A673 (cell line): ENCODE measurements around the gene JCHAIN. TPM values are rescaled to one million over a fixed set of nuclear protein-coding genes. Genes with fewer than 3 reads are reported as not detected.

Experiments
- BruUV-seq: library from RNA; stranded (reverse); fragments of 400-500 nt; replicated peaks from 2 replicates; lab custom pipeline; 2021; lab: Mats Ljungman, UMichigan
- CTCF ChIA-PET: fragments of 300-600 bp; sonication (Branson Sonifier 250); formaldehyde crosslinking; loops from one replicate; lab custom pipeline; 2022; ENCODE audit warnings: antibody characterized with exemption; lab: Charles Lee
- POLR2A ChIA-PET: fragments of 300-600 bp; sonication (Branson Sonifier 250); formaldehyde crosslinking; loops from one replicate; lab custom pipeline; 2022; ENCODE audit warnings: antibody characterized with exemption; ENCODE audit not compliant: low non-redundant PET; lab: Charles Lee
- DNase-seq: peaks from one replicate; pipeline ENCODE4 v3.0.0-alpha.2; 2015; ENCODE audit warnings: low spot score
- H3K27ac ChIP-seq: fragments of 200-600 bp; sonication (generic); 2 replicates; pipeline ENCODE4 v1.5.1; 2016; ENCODE audit warnings: mixed run types, low read depth, mild to moderate bottlenecking, mixed read lengths, antibody characterized with exemption, low read length; ENCODE audit not compliant: poor library complexity, severe bottlenecking
- H3K27me3 ChIP-seq: fragments of 200-600 bp; sonication (generic); replicated peaks from 2 replicates; pipeline ENCODE4 v1.6.1; 2017; ENCODE audit warnings: mixed run types, low read depth, mild to moderate bottlenecking, mixed read lengths, antibody characterized with exemption, low read length; ENCODE audit not compliant: insufficient read depth, poor library complexity
- H3K36me3 ChIP-seq: fragments of 200-600 bp; sonication (generic); 2 replicates; pipeline ENCODE4 v1.6.1; 2016; ENCODE audit warnings: mixed run types, mild to moderate bottlenecking, mixed read lengths, antibody characterized with exemption, low read length; ENCODE audit not compliant: insufficient read depth, poor library complexity, severe bottlenecking
- H3K4me1 ChIP-seq: fragments of 200-600 bp; sonication (generic); 2 replicates; pipeline ENCODE4 v1.6.1; 2017; ENCODE audit warnings: mixed run types, mild to moderate bottlenecking, mixed read lengths, antibody characterized with exemption, low read length; ENCODE audit not compliant: insufficient read depth, poor library complexity, severe bottlenecking
- H3K4me3 ChIP-seq: fragments of 200-600 bp; sonication (generic); 2 replicates; pipeline ENCODE4 v1.5.1; 2016; ENCODE audit warnings: low read depth, mixed run types, mild to moderate bottlenecking, mixed read lengths, low read length; ENCODE audit not compliant: poor library complexity, severe bottlenecking
- H3K9me3 ChIP-seq: fragments of 200-600 bp; sonication (generic); 2 replicates; pipeline ENCODE4 v1.6.1; 2016; ENCODE audit warnings: mixed run types, low read depth, mild to moderate bottlenecking, mixed read lengths, antibody characterized with exemption, low read length; ENCODE audit not compliant: poor library complexity, severe bottlenecking
- CTCF ChIP-seq: fragments of 300-800, 200-600 bp; sonication (generic); conservative IDR thresholded peaks from 2 replicates; pipeline ENCODE4 v1.5.1; 2017; ENCODE audit warnings: low read depth, mild to moderate bottlenecking, antibody characterized with exemption, low read length, moderate library complexity, mixed read lengths
- EZH2 ChIP-seq: fragments of 200-600 bp; sonication (generic); IDR thresholded peaks from 2 replicates; pipeline ENCODE4 v1.6.1; 2017; ENCODE audit warnings: borderline replicate concordance, low read depth, mild to moderate bottlenecking, mixed read lengths, antibody characterized with exemption, low read length; ENCODE audit not compliant: poor library complexity, severe bottlenecking
- intact Hi-C: fragments of 100-400 bp; cut with micrococcal nuclease; formaldehyde crosslinking; loops from one replicate; pipeline ENCODE4 v1.10.0; 2022; ENCODE audit not compliant: unreplicated experiment
- total RNA-seq: library from RNA; stranded (reverse); gene quantifications from 2 replicates; pipeline ENCODE4 v1.2.3, GENCODE V29; 2021

Gene JCHAIN
- total RNA-seq, 1 experiment from 2014 or later, result not detected

GRCh38 chr4:70630162-70630561, 36.1 kb downstream of the JCHAIN start:
- no peak overlapping the region for H3K4me3 ChIP-seq
- no peak for DNase-seq
- H3K27me3 ChIP-seq, result no peaks in the 10 kb centered on the region
- no TSS peak for BruUV-seq
- ChIA-PET CTCF (no interaction called here), POLR2A (no interaction called here)
- H3K9me3 ChIP-seq, result no peaks in the 10 kb centered on the region
- intact Hi-C loops, result no loop called here
- H3K4me1 ChIP-seq, result no peaks in the 10 kb centered on the region
- H3K27ac ChIP-seq, result no peak overlapping the region
- no peaks in the 10 kb centered on the region for H3K36me3 ChIP-seq
- no peak for TF ChIP-seq CTCF
- TF ChIP-seq EZH2, result no peak

GRCh38 chr4:70629469-70630090, 36.7 kb downstream of the JCHAIN start:
- CTCF ChIA-PET, result no interaction called here
- POLR2A ChIA-PET, result interaction anchor here (0.6 kb wide), 1 partner anchor 399 kb away, joined by 6 read pairs; no protein-coding TSS in a partner anchor
- intact Hi-C loops, result no loop called here

GRCh38 chr4:70628444-70628843, 37.9 kb downstream of the JCHAIN start, which contains the start of gene ENAM:
ENAM (plus strand) TSS chr4:70628744; CDS start chr4:70629501, 757 bp downstream.
- intact Hi-C loops, result no loop called here
- Histone ChIP-seq H3K4me1 (no peaks in the 10 kb centered on the region), H3K36me3 (no peaks in the 10 kb centered on the region), H3K27me3 (no peaks in the 10 kb centered on the region), H3K9me3 (no peaks in the 10 kb centered on the region), H3K4me3 (no peak within 1 kb of the TSS), H3K27ac (no peak within 1 kb of the TSS)
- TF ChIP-seq CTCF (no peak), EZH2 (no peak)
- ChIA-PET POLR2A (no interaction called here), CTCF (no interaction called here)
- DNase-seq, result no peak
- BruUV-seq, result no TSS peak

More at GRCh38 chr4:70629469-70630090, 36.7 kb downstream of the JCHAIN start:
- no peak for DNase-seq
- H3K4me3 ChIP-seq, result no peak overlapping the region
- no peak overlapping the region for H3K27ac ChIP-seq
- TF ChIP-seq CTCF (no peak), EZH2 (no peak)
- H3K4me1 ChIP-seq, result no peaks in the 10 kb centered on the region
- no TSS peak for BruUV-seq
- H3K27me3 ChIP-seq, result no peaks in the 10 kb centered on the region
- no peaks in the 10 kb centered on the region for H3K36me3 ChIP-seq
- H3K9me3 ChIP-seq, result no peaks in the 10 kb centered on the region
